GM18511 (cell line): ENCODE results near the gene EPHA5.

ENCODE experiments used
- ATAC-seq: cut with Tn5 transposase; IDR thresholded peaks from one replicate; pipeline ENCODE4 v1.9.1; 2021; ENCODE audit warnings: mild to moderate bottlenecking, moderate library complexity; ENCODE audit not compliant: unreplicated experiment

The EPHA5 gene

GRCh38 chr4:65635051-65635821 is 35.1 kb downstream of the EPHA5 start:
- no peak for ATAC-seq

GRCh38 chr4:65624651-65625050 is 45.6 kb downstream of the EPHA5 start:
- no peak for ATAC-seq

- no peak for ATAC-seq
Observed at GRCh38 chr4:65623506-65623905, 46.8 kb downstream of the EPHA5 start.

GRCh38 chr4:65617416-65617815 is 52.9 kb downstream of the EPHA5 start:
- ATAC-seq, result no peak

- ATAC-seq, result no peak
Observed at GRCh38 chr4:65604515-65604914, 65.8 kb downstream of the EPHA5 start.

GRCh38 chr4:65600656-65601055 is 69.6 kb downstream of the EPHA5 start:
- no peak for ATAC-seq

GRCh38 chr4:65599340-65599739 is 70.9 kb downstream of the EPHA5 start:
- ATAC-seq, result no peak

- ATAC-seq, result no peak
Observed at GRCh38 chr4:65597697-65598096, 72.6 kb downstream of the EPHA5 start.

- ATAC-seq, result no peak
Observed at GRCh38 chr4:65592089-65592488, 78.2 kb downstream of the EPHA5 start.

- no peak for ATAC-seq
Observed at GRCh38 chr4:65589921-65590320, 80.4 kb downstream of the EPHA5 start.

- no peak for ATAC-seq
Observed at GRCh38 chr4:65589331-65589730, 81.0 kb downstream of the EPHA5 start.

GRCh38 chr4:65580551-65580950 is 89.7 kb downstream of the EPHA5 start:
- ATAC-seq, result no peak

GRCh38 chr4:65566473-65566872 is 103.8 kb downstream of the EPHA5 start:
- ATAC-seq, result no peak

- no peak for ATAC-seq
Observed at GRCh38 chr4:65561164-65561563, 109.1 kb downstream of the EPHA5 start.

GRCh38 chr4:65559270-65559669 is 111.0 kb downstream of the EPHA5 start:
- ATAC-seq, result no peak

GRCh38 chr4:65552057-65552456 is 118.2 kb downstream of the EPHA5 start:
- ATAC-seq, result no peak

GRCh38 chr4:65550500-65550899 is 119.8 kb downstream of the EPHA5 start:
- ATAC-seq, result no peak

- ATAC-seq, result no peak
Observed at GRCh38 chr4:65546882-65547416, 123.3 kb downstream of the EPHA5 start.

GRCh38 chr4:65538571-65538970 is 131.7 kb downstream of the EPHA5 start:
- no peak for ATAC-seq

- ATAC-seq, result no peak
Observed at GRCh38 chr4:65535113-65535512, 135.2 kb downstream of the EPHA5 start.

GRCh38 chr4:65521666-65522065 is 148.6 kb downstream of the EPHA5 start:
- ATAC-seq, result no peak

GRCh38 chr4:65515646-65516045 is 154.6 kb downstream of the EPHA5 start:
- no peak for ATAC-seq

- ATAC-seq, result no peak
Observed at GRCh38 chr4:65510976-65511375, 159.3 kb downstream of the EPHA5 start.
